SK-N-MC (cell line): ENCODE results near the gene STAG3.
"Not testable (repeated sequence)": the region's sequence is repeated elsewhere in the genome, so short reads cannot be mapped to it uniquely, and the experiment has no call there.

Source experiments
- DNase-seq: peaks from one replicate; pipeline ENCODE4 v3.0.0-alpha.2; 2011; ENCODE audit warnings: low read depth, low spot score
- H3K27ac ChIP-seq: fragments of 200-600 bp; sonication (generic); 2 replicates; pipeline ENCODE4 v1.5.1; 2016; ENCODE audit warnings: mixed run types
- H3K36me3 ChIP-seq: fragments of 200-600 bp; sonication (generic); 2 replicates; pipeline ENCODE4 v1.6.1; 2017; ENCODE audit warnings: antibody characterized with exemption, low read length, mixed read lengths; ENCODE audit not compliant: insufficient read depth
- H3K4me3 ChIP-seq: fragments of 200-600 bp; sonication (generic); 2 replicates; pipeline ENCODE4 v1.5.1; 2016
- H3K9ac ChIP-seq: fragments of 200-600 bp; sonication (generic); 2 replicates; pipeline ENCODE4 v1.8.0; 2017; ENCODE audit warnings: mixed run types, mixed read lengths; ENCODE audit not compliant: insufficient read length
- H3K9me3 ChIP-seq: fragments of 200-600 bp; sonication (generic); 2 replicates; pipeline ENCODE4 v1.6.1; 2017; ENCODE audit warnings: low read depth, mild to moderate bottlenecking, antibody characterized with exemption, low read length, moderate library complexity, mixed read lengths
- EZH2 ChIP-seq: fragments of 200-600 bp; sonication (generic); IDR thresholded peaks from one replicate; pipeline ENCODE4 v1.6.1; 2017; ENCODE audit warnings: antibody characterized with exemption
- FOXP2 ChIP-seq: optimal IDR thresholded peaks from 2 replicates; pipeline ENCODE3; 2011; ENCODE audit warnings: mild to moderate bottlenecking, moderate library complexity; ENCODE audit not compliant: insufficient read depth; ENCODE audit errors: extremely low read length, control extremely low read depth
- POLR2AphosphoS5 ChIP-seq: IDR thresholded peaks from 2 replicates; pipeline ENCODE4 v1.6.1; 2012; ENCODE audit warnings: mild to moderate bottlenecking, low read depth, low read length, borderline replicate concordance

Gene STAG3, protein sequence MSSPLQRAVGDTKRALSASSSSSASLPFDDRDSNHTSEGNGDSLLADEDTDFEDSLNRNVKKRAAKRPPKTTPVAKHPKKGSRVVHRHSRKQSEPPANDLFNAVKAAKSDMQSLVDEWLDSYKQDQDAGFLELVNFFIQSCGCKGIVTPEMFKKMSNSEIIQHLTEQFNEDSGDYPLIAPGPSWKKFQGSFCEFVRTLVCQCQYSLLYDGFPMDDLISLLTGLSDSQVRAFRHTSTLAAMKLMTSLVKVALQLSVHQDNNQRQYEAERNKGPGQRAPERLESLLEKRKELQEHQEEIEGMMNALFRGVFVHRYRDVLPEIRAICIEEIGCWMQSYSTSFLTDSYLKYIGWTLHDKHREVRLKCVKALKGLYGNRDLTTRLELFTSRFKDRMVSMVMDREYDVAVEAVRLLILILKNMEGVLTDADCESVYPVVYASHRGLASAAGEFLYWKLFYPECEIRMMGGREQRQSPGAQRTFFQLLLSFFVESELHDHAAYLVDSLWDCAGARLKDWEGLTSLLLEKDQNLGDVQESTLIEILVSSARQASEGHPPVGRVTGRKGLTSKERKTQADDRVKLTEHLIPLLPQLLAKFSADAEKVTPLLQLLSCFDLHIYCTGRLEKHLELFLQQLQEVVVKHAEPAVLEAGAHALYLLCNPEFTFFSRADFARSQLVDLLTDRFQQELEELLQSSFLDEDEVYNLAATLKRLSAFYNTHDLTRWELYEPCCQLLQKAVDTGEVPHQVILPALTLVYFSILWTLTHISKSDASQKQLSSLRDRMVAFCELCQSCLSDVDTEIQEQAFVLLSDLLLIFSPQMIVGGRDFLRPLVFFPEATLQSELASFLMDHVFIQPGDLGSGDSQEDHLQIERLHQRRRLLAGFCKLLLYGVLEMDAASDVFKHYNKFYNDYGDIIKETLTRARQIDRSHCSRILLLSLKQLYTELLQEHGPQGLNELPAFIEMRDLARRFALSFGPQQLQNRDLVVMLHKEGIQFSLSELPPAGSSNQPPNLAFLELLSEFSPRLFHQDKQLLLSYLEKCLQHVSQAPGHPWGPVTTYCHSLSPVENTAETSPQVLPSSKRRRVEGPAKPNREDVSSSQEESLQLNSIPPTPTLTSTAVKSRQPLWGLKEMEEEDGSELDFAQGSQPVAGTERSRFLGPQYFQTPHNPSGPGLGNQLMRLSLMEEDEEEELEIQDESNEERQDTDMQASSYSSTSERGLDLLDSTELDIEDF

DNA sequence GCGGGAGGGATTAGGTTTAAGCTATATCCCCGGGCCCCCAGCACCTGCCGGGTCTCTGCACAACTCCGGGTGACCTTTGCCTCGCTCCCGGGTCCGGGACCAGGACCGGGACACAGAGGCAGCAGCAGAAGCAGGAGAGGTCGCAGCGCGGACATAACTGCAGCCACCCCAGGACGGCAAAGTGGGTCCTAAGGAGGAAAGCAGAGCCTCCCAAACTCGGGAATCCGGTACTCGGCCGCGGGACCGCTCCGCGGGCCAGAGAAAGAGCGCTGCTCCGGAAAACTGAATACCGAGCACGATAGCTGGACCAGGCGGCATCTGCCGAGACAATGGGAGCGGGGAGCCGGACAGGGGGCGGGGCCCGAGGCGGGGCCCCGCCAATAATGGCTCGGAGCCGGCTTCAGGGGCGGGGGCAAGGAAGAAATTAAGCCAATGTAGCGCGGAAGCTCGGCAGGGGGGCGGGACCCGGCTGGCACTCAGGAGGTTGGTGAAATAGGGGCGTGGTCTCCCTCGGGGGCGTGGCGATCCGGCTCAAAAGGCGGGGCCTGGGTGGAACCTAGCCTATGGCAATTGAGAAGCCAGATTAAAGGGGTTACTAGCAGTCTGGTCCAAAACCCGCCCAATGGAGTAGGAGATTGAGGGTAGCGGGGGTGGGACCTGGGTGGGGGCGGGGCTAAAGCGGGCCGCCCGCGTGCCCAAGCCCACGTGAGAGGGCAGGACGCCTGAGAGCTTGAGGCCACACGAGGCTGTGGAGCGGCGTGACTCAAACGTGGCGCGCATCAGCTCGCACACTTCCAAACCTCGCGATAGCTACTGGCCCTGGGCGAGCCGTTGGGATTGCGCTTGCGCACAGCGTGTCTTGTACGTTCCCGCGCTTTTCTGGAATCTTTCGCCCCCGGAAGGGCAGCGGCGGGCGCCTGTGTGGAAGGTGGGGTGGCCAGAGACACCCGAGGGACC lies at the start of gene STAG3, which contains the start of gene GPC2:
TSS of gene STAG3 (plus strand) at position 874 of the 957 bp plus-strand sequence. CDS start 2,639 bp downstream, outside the sequence.
TSS of gene GPC2 (minus strand) at position 337 of the 957 bp plus-strand sequence. CDS start at position 155, 182 bp downstream.
- Histone ChIP-seq H3K36me3 (peaks cover 16% of the 10 kb centered on the region; the same call in 1 of the 2 replicates), H3K9me3 (no peaks in the 10 kb centered on the region), H3K27ac (peak within 1 kb of the TSS; percentile 49; the same call in 1 of the 2 replicates), H3K9ac (peak within 1 kb of the TSS; percentile 92), H3K4me3 (peak within 1 kb of the TSS; percentile 98)
- TF ChIP-seq POLR2AphosphoS5 (peak; percentile 86), FOXP2 (no peak), EZH2 (no peak)
- peak; percentile 81 for DNase-seq

DNA sequence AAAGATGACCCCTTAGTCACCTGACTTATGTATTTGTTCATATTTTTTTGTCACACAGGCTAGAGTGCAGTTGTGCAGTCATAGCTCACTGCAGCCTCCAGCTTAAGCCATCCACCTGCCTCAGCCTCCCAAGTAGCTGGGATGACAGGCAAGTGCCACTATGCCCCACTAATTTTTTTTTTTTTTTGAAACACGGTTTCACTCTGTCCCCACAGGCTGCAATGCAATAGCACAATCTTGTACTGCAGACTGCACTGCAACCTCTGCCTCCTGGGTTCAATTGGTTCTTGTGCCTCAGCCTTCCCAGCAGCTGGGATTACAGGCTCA lies 49.1 kb upstream of the STAG3 start:
- no peak for TF ChIP-seq EZH2
- no peak for TF ChIP-seq POLR2AphosphoS5
- no peak for TF ChIP-seq FOXP2
- no peak overlapping the region for H3K27ac ChIP-seq
- H3K4me3 ChIP-seq, result no peak overlapping the region; the same call in 1 of the 2 replicates
- no peaks in the 10 kb centered on the region for H3K36me3 ChIP-seq
- no peak for DNase-seq
- no peaks in the 10 kb centered on the region for H3K9me3 ChIP-seq
- no peak overlapping the region for H3K9ac ChIP-seq

DNA sequence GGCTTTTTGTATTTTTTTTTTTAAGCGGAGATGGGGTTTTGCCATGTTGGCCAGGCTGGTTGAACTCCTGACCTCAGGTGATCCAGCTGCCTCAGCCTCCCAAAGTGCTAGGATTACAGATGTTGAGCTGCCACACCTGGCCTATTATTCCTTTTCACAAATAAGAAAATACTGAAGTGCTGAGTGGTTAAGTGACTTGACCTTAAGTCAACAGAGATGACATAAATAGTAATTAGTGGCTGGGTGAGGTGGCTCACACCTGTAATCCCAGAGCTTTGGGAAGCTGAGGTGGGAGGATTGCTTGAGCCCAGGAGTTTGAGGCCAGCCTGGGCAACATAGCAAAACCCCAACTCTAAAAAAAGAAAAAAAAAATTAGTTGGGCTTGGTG lies 47.5 kb upstream of the STAG3 start:
- H3K4me3 ChIP-seq, H3K9me3 ChIP-seq, H3K36me3 ChIP-seq, DNase-seq, H3K27ac ChIP-seq, H3K9ac ChIP-seq: not testable (repeated sequence)

DNA sequence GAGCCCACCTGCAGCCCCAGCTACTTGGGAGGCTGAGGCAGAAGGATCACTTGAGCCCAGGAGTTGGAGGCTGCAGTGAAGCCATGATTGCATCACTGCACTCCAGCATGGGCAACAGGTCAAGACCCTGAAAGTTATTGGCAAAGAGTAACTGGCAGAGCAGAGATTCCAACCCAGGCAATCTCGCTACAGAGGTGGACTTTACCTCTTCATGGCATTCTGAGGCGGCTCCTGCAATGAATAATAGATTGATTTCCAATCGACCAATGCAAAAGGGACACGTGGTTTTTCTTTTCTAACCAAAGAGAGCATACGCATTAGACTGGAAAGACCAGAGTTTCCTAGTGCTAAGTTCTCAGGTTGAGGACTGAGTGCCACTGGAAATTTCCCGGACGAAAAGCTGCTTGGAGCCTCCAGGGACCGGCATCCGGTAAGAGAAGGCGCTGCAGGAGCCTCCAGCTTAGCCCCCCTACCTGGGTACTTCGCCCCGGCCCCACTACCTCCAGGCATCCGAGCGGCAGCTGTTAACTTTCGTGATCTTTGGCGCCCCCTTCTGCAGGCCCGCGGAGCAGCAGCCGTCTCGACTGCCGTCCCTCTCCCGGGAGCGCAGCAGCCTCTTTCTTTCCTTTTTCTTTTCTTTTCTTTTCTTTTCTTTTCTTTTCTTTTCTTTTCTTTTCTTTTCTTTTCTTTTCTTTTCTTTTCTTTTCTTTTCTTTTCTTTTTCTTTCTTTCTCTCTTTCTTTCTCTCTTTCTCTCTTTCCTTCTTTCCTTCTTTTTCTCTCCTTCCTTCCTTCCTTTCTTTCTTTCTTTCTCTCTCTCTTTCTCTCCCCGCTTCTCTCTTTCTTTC lies 46.9 kb upstream of the STAG3 start:
- H3K4me3 ChIP-seq, result peak overlapping the region; percentile 70
- H3K27ac ChIP-seq, result no peak overlapping the region
- TF ChIP-seq FOXP2 (no peak), POLR2AphosphoS5 (no peak), EZH2 (no peak)
- DNase-seq, result no peak
- no peaks in the 10 kb centered on the region for H3K9me3 ChIP-seq
- peak overlapping the region; percentile 35 for H3K9ac ChIP-seq
- H3K36me3 ChIP-seq, result no peaks in the 10 kb centered on the region

DNA sequence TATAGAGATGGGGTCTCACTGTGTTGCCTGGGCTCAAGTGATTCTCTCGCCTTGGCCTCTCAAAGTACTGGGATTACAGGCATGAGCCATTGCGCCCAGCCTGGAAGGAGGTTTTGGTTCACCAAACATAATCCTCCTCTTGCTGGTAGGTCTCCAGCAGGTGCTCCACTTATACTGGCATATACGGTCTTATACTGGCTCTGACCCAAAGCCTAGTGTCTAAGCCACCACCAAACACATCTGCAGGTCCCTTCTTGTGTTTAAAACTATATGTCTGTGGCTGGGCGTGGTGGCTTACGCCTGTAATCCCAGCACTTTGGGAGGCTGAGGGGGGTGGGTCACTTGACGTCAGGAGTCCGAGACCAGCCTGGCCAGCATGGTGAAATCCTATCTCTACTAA lies 45.6 kb upstream of the STAG3 start:
- no peak for DNase-seq
- Histone ChIP-seq H3K27ac (no peak overlapping the region), H3K36me3 (no peaks in the 10 kb centered on the region), H3K4me3 (no peak overlapping the region), H3K9ac (no peak overlapping the region), H3K9me3 (no peaks in the 10 kb centered on the region)
- no peak for TF ChIP-seq POLR2AphosphoS5
- no peak for TF ChIP-seq EZH2
- no peak for TF ChIP-seq FOXP2

DNA sequence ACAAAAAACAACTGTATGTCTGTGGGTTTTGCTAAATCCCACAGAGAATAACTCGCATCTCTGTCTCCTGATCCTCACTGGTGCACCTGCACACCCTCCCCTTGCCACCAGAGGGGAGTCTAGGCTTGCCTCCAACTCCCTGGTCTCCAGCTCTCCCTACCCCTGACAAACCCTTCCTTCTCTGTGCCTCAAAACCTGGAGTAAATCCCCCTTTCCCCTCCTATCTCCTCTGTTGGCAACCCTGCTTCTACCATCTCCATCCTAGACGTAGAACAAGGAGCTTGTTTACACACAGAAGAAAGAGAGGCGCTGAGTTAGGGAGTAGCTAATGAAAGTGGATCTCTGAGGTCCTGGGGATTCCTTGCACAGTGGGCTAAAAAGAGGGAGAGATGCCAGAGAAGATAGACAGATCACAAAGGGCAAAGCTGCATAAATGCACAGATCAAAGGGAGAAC lies 45.0 kb upstream of the STAG3 start:
- Histone ChIP-seq H3K9ac (no peak overlapping the region), H3K4me3 (no peak overlapping the region), H3K27ac (no peak overlapping the region), H3K36me3 (no peaks in the 10 kb centered on the region), H3K9me3 (no peaks in the 10 kb centered on the region)
- TF ChIP-seq POLR2AphosphoS5, result no peak
- no peak for DNase-seq
